Fibroblast of lung (primary cell): ENCODE data around the gene CNNM2. TPM values are rescaled to one million over a fixed set of nuclear protein-coding genes. Genes with fewer than 3 reads are reported as not detected.

ENCODE experiments used
- DNase-seq, 2 donors: peaks; one replicate each; pipeline versions ENCODE4 v3.0.0 to v3.0.0-alpha.2; 2010; ENCODE audit warnings: low read depth in 2 of 2
- H2AFZ ChIP-seq: 2 replicates; pipeline ENCODE4 v1.5.1; 2012; ENCODE audit warnings: low read length, control low read depth, inconsistent platforms
- H3K27ac ChIP-seq: 2 replicates; pipeline ENCODE4 v1.5.1; 2011; ENCODE audit warnings: low read length, control low read depth; ENCODE audit not compliant: insufficient read depth
- H3K27me3 ChIP-seq: 2 replicates; pipeline ENCODE4 v1.5.1; 2011; ENCODE audit warnings: mild to moderate bottlenecking, low read length; ENCODE audit not compliant: control insufficient read depth, insufficient read depth
- H3K36me3 ChIP-seq: 2 replicates; pipeline ENCODE4 v1.5.1; 2011; ENCODE audit warnings: low read length; ENCODE audit not compliant: control insufficient read depth, insufficient read depth
- H3K4me1 ChIP-seq: 2 replicates; pipeline ENCODE4 v1.5.1; 2011; ENCODE audit warnings: low read length; ENCODE audit not compliant: control insufficient read depth, insufficient read depth; ENCODE audit errors: extremely low read depth
- H3K4me2 ChIP-seq: 2 replicates; pipeline ENCODE4 v1.5.1; 2011; ENCODE audit warnings: low read length, control low read depth; ENCODE audit not compliant: insufficient read depth; ENCODE audit errors: extremely low read depth
- H3K4me3 ChIP-seq, 4 experiments: fragments of 200-600 bp in 1 of 4; sonication (generic) in 1 of 4; replicated peaks in 1 of 4; 2 replicates each; pipeline ENCODE4 v1.5.1; 2011 to 2016; ENCODE audit warnings: low read length in 4 of 4, low read depth in 3 of 4, mild to moderate bottlenecking in 3 of 4, control low read depth in 2 of 4, inconsistent platforms in 1 of 4, mixed read lengths in 1 of 4; ENCODE audit not compliant: insufficient read depth in 1 of 4; ENCODE audit errors: control extremely low read depth in 1 of 4
- H3K79me2 ChIP-seq: 2 replicates; pipeline ENCODE4 v1.5.1; 2012; ENCODE audit warnings: mild to moderate bottlenecking, low read length, inconsistent platforms; ENCODE audit not compliant: control insufficient read depth, insufficient read depth
- H3K9ac ChIP-seq: 2 replicates; pipeline ENCODE4 v1.5.1; 2011; ENCODE audit warnings: mild to moderate bottlenecking, low read length, control low read depth; ENCODE audit not compliant: insufficient read depth
- H3K9me3 ChIP-seq: 2 replicates; pipeline ENCODE4 v1.5.1; 2012; ENCODE audit warnings: low read depth, low read length; ENCODE audit not compliant: control insufficient read depth, insufficient read depth
- H4K20me1 ChIP-seq: 2 replicates; pipeline ENCODE4 v1.5.1; 2011; ENCODE audit warnings: low read length; ENCODE audit not compliant: control insufficient read depth, insufficient read depth; ENCODE audit errors: extremely low read depth
- EZH2 ChIP-seq: IDR thresholded peaks from 2 replicates; pipeline ENCODE4 v1.5.1; 2012; ENCODE audit warnings: low read length, control low read depth, mild to moderate bottlenecking; ENCODE audit errors: missing control alignments
- polyA plus RNA-seq, 2 donors: library from polyadenylated mRNA; depleted of rRNA in 1 of 2; stranded (reverse) in 1 of 2; unstranded in 1 of 2; fragments of >200 nt; gene quantifications; 2 replicates each; pipeline ENCODE4 v1.2.1, GENCODE V29; 2011 to 2012; ENCODE audit warnings: missing spikeins in 1 of 2
- total RNA-seq: library from RNA; depleted of rRNA; stranded (reverse); fragments of >200 nt; gene quantifications from 2 replicates; pipeline ENCODE4 v1.2.1, GENCODE V29; 2014
- TF ChIP-seq, protein P1 (sequence below), 2 donors: IDR thresholded peaks in 1 of 2; conservative IDR thresholded peaks in 1 of 2; 1 replicate in 1 of 2; 2 replicates in 1 of 2; pipeline ENCODE4 v1.5.1; 2011 to 2012; ENCODE audit warnings: low read length in 2 of 2, control low read depth in 1 of 2, inconsistent platforms in 1 of 2, low read depth in 1 of 2, mild to moderate bottlenecking in 1 of 2

CNNM2 gene
- total and polyA plus RNA-seq, 2 donors (not counting 1 experiment from before 2014, with no cell fraction given) = 3.4 to 6.1 TPM

DNA sequence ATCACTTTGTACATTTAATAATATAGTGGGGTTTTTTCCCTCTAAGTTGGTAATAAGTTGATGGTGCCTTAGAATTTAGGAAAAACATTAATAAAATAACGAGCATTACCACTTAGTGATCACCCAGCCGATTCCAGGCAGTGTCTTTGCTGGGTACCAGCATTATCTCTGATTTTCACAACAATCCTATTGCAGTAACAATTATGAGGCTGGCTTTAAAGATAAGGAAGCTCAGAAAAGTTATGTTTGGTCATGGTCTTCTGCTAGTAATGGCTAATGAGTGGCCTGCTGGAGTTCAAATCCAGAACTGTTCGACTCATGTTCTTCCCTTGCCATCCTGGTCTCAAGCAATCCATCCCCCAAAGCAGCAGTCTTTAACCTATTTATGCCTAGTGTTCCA lies 127.9 kb downstream of the CNNM2 start:
- no peak overlapping the region for H3K27ac ChIP-seq
- no peak for TF ChIP-seq EZH2
- TF ChIP-seq, protein P1, sequence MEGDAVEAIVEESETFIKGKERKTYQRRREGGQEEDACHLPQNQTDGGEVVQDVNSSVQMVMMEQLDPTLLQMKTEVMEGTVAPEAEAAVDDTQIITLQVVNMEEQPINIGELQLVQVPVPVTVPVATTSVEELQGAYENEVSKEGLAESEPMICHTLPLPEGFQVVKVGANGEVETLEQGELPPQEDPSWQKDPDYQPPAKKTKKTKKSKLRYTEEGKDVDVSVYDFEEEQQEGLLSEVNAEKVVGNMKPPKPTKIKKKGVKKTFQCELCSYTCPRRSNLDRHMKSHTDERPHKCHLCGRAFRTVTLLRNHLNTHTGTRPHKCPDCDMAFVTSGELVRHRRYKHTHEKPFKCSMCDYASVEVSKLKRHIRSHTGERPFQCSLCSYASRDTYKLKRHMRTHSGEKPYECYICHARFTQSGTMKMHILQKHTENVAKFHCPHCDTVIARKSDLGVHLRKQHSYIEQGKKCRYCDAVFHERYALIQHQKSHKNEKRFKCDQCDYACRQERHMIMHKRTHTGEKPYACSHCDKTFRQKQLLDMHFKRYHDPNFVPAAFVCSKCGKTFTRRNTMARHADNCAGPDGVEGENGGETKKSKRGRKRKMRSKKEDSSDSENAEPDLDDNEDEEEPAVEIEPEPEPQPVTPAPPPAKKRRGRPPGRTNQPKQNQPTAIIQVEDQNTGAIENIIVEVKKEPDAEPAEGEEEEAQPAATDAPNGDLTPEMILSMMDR (conservative IDR thresholded peaks at IDR 0.05 in 1 of 2, IDR thresholded peaks at IDR 0.05 in 1 of 2; ENCODE audit: low read depth in 1 of 2, low read length in 2 of 2) = no peak
- H3K36me3 ChIP-seq = no peaks in the 10 kb centered on the region
- no peaks in the 10 kb centered on the region for H3K79me2 ChIP-seq
- no peak overlapping the region for H3K4me3 ChIP-seq
- no peaks in the 10 kb centered on the region for H4K20me1 ChIP-seq
- H3K4me1 ChIP-seq = peaks cover 2% of the 10 kb centered on the region
- no peak overlapping the region for H2AFZ ChIP-seq
- H3K27me3 ChIP-seq = no peaks in the 10 kb centered on the region
- no peaks in the 10 kb centered on the region for H3K9me3 ChIP-seq
- H3K9ac ChIP-seq = no peak overlapping the region
- H3K4me2 ChIP-seq = no peak overlapping the region
- DNase-seq = no peak

DNA sequence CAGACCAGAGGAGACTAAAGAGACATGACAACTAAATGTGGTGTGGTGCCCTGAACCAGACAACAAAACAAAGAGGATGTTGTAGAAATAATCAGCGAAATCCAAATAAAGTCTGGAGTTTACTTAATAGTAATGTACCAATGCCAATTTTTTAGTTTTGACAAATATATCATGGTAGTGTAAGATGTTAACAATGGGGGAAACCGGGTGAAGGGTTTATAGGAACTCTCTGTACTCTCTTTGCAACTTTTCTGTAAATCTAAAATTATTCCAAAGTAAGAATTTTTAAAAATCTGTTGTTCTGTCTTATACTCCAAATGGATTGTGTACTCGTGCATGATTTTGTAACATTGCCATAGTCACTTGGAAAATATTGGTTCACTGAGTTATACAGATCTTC lies 129.3 kb downstream of the CNNM2 start:
- Histone ChIP-seq H4K20me1 (no peaks in the 10 kb centered on the region), H3K4me1 (peaks cover 2% of the 10 kb centered on the region), H3K9me3 (no peaks in the 10 kb centered on the region), H3K4me2 (no peak overlapping the region), H3K4me3 (no peak overlapping the region), H2AFZ (no peak overlapping the region), H3K79me2 (no peaks in the 10 kb centered on the region), H3K27ac (no peak overlapping the region), H3K9ac (no peak overlapping the region), H3K36me3 (no peaks in the 10 kb centered on the region), H3K27me3 (no peaks in the 10 kb centered on the region)
- TF ChIP-seq EZH2 = no peak
- TF ChIP-seq, protein P1 (conservative IDR thresholded peaks at IDR 0.05 in 1 of 2, IDR thresholded peaks at IDR 0.05 in 1 of 2; ENCODE audit: low read depth in 1 of 2, low read length in 2 of 2) = no peak
- no peak for DNase-seq

DNA sequence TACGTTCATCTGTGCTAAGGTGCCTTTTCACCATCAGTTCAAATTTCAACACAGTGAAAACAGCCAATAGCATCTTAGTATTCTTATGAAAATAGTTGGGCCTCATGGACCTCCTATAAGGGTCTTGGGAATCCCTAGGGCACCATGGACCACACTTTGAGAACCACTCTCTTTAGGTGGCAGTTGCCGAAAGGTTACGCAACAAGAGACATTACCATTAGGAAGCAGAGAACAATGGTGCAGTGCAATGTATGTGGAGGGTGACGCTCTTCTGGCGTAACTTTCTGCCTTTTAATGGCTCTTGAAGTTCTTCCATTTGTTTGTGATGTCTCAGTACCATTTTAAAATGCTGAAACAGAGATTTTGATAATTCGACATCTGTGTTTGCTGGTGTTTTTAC lies 131.1 kb downstream of the CNNM2 start:
- no peak overlapping the region for H3K4me3 ChIP-seq
- no peaks in the 10 kb centered on the region for H3K36me3 ChIP-seq
- H2AFZ ChIP-seq = no peak overlapping the region
- no peak overlapping the region for H3K27ac ChIP-seq
- H4K20me1 ChIP-seq = no peaks in the 10 kb centered on the region
- H3K9me3 ChIP-seq = no peaks in the 10 kb centered on the region
- TF ChIP-seq EZH2 = no peak
- TF ChIP-seq, protein P1 (conservative IDR thresholded peaks at IDR 0.05 in 1 of 2, IDR thresholded peaks at IDR 0.05 in 1 of 2; ENCODE audit: low read depth in 1 of 2, low read length in 2 of 2) = no peak
- H3K79me2 ChIP-seq = no peaks in the 10 kb centered on the region
- H3K27me3 ChIP-seq = no peaks in the 10 kb centered on the region
- no peak for DNase-seq
- peaks cover 2% of the 10 kb centered on the region for H3K4me1 ChIP-seq
- no peak overlapping the region for H3K9ac ChIP-seq
- H3K4me2 ChIP-seq = no peak overlapping the region
